Mesenchymal stem cell (in vitro differentiated cells and primary cell): Measurements from ENCODE around the gene KLHL21.

Experiments
- DNase-seq: peaks from one replicate; pipeline ENCODE4 v3.0.0-alpha.2; 2013
- H2AFZ ChIP-seq: one replicate; pipeline ENCODE4 v1.6.1; 2013; ENCODE audit warnings: low read depth, mild to moderate bottlenecking, control low read depth, inconsistent platforms, low read length, moderate library complexity
- H2AK5ac ChIP-seq: 2 replicates; pipeline ENCODE4 v1.6.1; 2013; ENCODE audit warnings: low read length, moderate library complexity, mild to moderate bottlenecking, inconsistent platforms; ENCODE audit not compliant: severe bottlenecking
- H2BK120ac ChIP-seq: one replicate; pipeline ENCODE4 v1.6.1; 2013; ENCODE audit warnings: low read depth, mild to moderate bottlenecking, inconsistent platforms, low read length, moderate library complexity
- H2BK12ac ChIP-seq, 2 experiments: one replicate each; pipeline ENCODE4 v1.6.1; 2013; ENCODE audit warnings: inconsistent platforms in 2 of 2, low read length in 2 of 2, mild to moderate bottlenecking in 2 of 2, moderate library complexity in 2 of 2, control low read depth in 1 of 2
- H2BK15ac ChIP-seq: one replicate; pipeline ENCODE4 v1.6.1; 2013; ENCODE audit warnings: mild to moderate bottlenecking, low read depth, inconsistent platforms; ENCODE audit not compliant: poor library complexity, severe bottlenecking
- H2BK5ac ChIP-seq: 2 replicates; pipeline ENCODE4 v1.6.1; 2013; ENCODE audit warnings: low read depth, mild to moderate bottlenecking, low read length, control low read depth, inconsistent platforms; ENCODE audit not compliant: poor library complexity, severe bottlenecking
- H3K14ac ChIP-seq, 2 experiments: one replicate each; pipeline ENCODE4 v1.6.1; 2013; ENCODE audit warnings: inconsistent platforms in 2 of 2, low read length in 2 of 2, control low read depth in 1 of 2, mild to moderate bottlenecking in 1 of 2, moderate library complexity in 1 of 2
- H3K18ac ChIP-seq, 2 experiments: one replicate each; pipeline ENCODE4 v1.6.1; 2013; ENCODE audit warnings: inconsistent platforms in 2 of 2, low read length in 2 of 2, control low read depth in 1 of 2, low read depth in 1 of 2, mild to moderate bottlenecking in 1 of 2
- H3K23ac ChIP-seq, 2 experiments: one replicate each; pipeline ENCODE4 v1.6.1; 2013; ENCODE audit warnings: inconsistent platforms in 2 of 2, low read length in 2 of 2, mild to moderate bottlenecking in 2 of 2, moderate library complexity in 2 of 2, control low read depth in 1 of 2
- H3K27ac ChIP-seq: 2 replicates; pipeline ENCODE4 v1.5.1; 2013; ENCODE audit warnings: mild to moderate bottlenecking, moderate library complexity, low read length, control low read depth, inconsistent platforms; ENCODE audit not compliant: poor library complexity, severe bottlenecking
- H3K27me3 ChIP-seq, 2 experiments: 2 replicates each; pipeline versions ENCODE4 v1.6.1 to v1.7.0; 2013; ENCODE audit warnings: low read length in 2 of 2, mild to moderate bottlenecking in 2 of 2, moderate library complexity in 2 of 2, control low read depth in 1 of 2, inconsistent platforms in 1 of 2; ENCODE audit not compliant: control insufficient read depth in 1 of 2, insufficient read depth in 1 of 2
- H3K36me3 ChIP-seq, 2 experiments: 2 replicates each; pipeline versions ENCODE4 v1.6.1 to v1.7.0; 2013; ENCODE audit warnings: low read length in 2 of 2, control low read depth in 1 of 2, inconsistent platforms in 1 of 2, low read depth in 1 of 2, mild to moderate bottlenecking in 1 of 2; ENCODE audit not compliant: insufficient read depth in 2 of 2, control insufficient read depth in 1 of 2
- H3K4ac ChIP-seq, 2 experiments: one replicate each; pipeline ENCODE4 v1.6.1; 2013; ENCODE audit warnings: inconsistent platforms in 2 of 2, low read length in 2 of 2, mild to moderate bottlenecking in 2 of 2, moderate library complexity in 2 of 2, control low read depth in 1 of 2, low read depth in 1 of 2
- H3K4me1 ChIP-seq: 2 replicates; pipeline ENCODE4 v1.6.1; 2013; ENCODE audit warnings: low read depth, low read length, control low read depth; ENCODE audit not compliant: control insufficient read depth, insufficient read depth
- H3K4me2 ChIP-seq: 2 replicates; pipeline ENCODE4 v1.6.1; 2013; ENCODE audit warnings: low read length, mild to moderate bottlenecking, inconsistent platforms; ENCODE audit not compliant: poor library complexity, severe bottlenecking
- H3K4me3 ChIP-seq, 2 experiments: 2 replicates each; pipeline versions ENCODE4 v1.5.1 to v1.7.0; 2013; ENCODE audit warnings: low read length in 2 of 2, mild to moderate bottlenecking in 2 of 2, control low read depth in 1 of 2, low read depth in 1 of 2; ENCODE audit not compliant: insufficient read depth in 1 of 2
- H3K79me1 ChIP-seq: replicated peaks from 2 replicates; pipeline ENCODE4 v1.6.1; 2013; ENCODE audit warnings: mild to moderate bottlenecking, control low read depth, low read length, inconsistent platforms; ENCODE audit not compliant: poor library complexity, severe bottlenecking
- H3K9ac ChIP-seq: 2 replicates; pipeline ENCODE4 v1.7.0; 2013; ENCODE audit warnings: mild to moderate bottlenecking, low read length, moderate library complexity
- H3K9me3 ChIP-seq: 2 replicates; pipeline ENCODE4 v1.7.0; 2013; ENCODE audit warnings: mild to moderate bottlenecking, low read length; ENCODE audit not compliant: control insufficient read depth
- H4K8ac ChIP-seq: one replicate; pipeline ENCODE4 v1.6.1; 2013; ENCODE audit warnings: inconsistent platforms, mild to moderate bottlenecking, low read length, moderate library complexity
- H4K91ac ChIP-seq: one replicate; pipeline ENCODE4 v1.6.1; 2013; ENCODE audit warnings: mild to moderate bottlenecking, low read length, inconsistent platforms
- WGBS: methylation state at CpG from one replicate; pipeline ENCODE4 v1.1.7; 2013; ENCODE audit warnings: mixed read lengths; 5-methylcytosine and 5-hydroxymethylcytosine counted together

KLHL21 gene

DNA sequence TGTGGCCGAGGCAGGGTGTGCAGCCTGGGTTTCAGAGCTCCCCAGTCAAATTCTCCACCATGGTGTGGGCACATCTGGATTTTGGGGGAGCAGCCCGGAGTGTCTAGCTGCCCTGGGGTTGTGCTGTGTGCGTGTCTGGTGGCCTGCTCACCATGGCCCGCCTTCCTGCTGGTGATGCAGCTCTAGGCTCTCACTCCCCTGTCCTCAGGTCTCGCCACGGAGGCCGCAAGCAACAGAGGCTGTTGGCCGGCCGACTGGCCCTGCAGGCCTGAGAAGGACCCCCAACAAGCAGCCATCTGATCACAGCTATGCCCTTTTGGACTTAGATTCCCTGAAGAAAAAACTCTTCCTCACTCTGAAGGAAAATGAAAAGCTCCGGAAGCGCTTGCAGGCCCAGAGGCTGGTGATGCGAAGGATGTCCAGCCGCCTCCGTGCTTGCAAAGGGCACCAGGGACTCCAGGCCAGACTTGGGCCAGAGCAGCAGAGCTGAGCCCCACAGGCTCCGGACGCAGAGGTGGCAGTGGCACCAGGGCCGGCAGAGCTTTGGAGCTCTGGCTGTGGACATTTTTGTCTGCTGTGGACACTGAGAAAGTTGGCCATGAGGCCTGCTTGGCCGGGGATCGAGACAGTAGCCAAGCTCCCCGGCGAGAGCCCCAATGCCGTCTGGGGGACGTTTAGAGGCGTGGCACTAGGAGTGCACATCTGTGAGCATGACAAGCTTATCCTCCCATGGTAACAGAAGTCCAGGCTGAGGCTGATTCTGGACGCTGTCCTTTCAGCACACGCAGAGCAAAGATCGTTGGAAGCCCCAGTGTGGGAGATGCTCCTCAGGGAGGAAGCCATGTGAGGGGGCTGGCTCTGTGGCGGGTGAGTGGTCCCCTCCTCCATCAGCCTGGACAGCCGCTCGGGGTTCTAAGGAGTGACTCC lies 30.2 kb upstream of the KLHL21 start:
- no peak for DNase-seq
- 94% methylated on average over 30 of the region's 30 CpGs for WGBS
- no peak overlapping the region for H2BK12ac ChIP-seq

DNA sequence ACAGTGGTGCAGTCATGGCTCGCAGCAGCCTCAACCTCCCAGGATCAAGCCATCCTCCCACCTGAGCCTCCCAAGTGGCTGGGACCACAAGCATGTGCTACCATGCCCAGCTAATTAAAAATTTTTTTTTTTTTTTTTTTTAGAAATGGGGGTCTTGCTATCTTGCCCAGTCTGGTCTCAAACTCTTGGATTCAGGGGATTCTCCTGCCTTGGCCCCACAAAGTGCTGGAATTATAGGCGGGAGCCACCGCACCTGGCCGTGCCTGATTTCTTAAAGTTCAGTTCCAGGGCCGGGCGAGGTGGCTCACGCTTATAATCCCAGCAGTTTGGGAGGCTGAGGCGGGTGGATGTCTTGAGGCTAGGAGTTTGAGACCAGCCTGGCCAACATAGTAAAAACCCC lies 28.4 kb upstream of the KLHL21 start:
- H2BK15ac ChIP-seq: no peak overlapping the region
- no peak overlapping the region for H3K23ac ChIP-seq
- H2AK5ac ChIP-seq: no peak overlapping the region
- H3K9ac ChIP-seq: no peak overlapping the region
- no peak overlapping the region for H2BK5ac ChIP-seq
- no peaks in the 10 kb centered on the region for H3K27me3 ChIP-seq
- H3K4ac ChIP-seq: no peak overlapping the region
- no peak overlapping the region for H2BK12ac ChIP-seq
- 100% methylated on average over 4 of the region's 8 CpGs for WGBS
- no peak overlapping the region for H3K14ac ChIP-seq
- H3K27ac ChIP-seq: no peak overlapping the region
- peaks cover 6% of the 10 kb centered on the region for H3K4me1 ChIP-seq
- no peak overlapping the region for H3K4me2 ChIP-seq
- H3K18ac ChIP-seq: no peak overlapping the region
- H4K8ac ChIP-seq: no peak overlapping the region
- H3K9me3 ChIP-seq: no peaks in the 10 kb centered on the region
- H3K4me3 ChIP-seq: no peak overlapping the region
- peaks cover 36% of the 10 kb centered on the region for H3K79me1 ChIP-seq
- no peak overlapping the region for H2BK120ac ChIP-seq
- no peak overlapping the region for H2AFZ ChIP-seq
- no peak for DNase-seq
- H4K91ac ChIP-seq: no peak overlapping the region
- H3K36me3 ChIP-seq: peaks cover 85 to 89% of the 10 kb centered on the region in 2 experiments

More for the DNA sequence above, 30.2 kb upstream of the KLHL21 start:
- H3K4me2 ChIP-seq: no peak overlapping the region
- no peak overlapping the region for H3K27ac ChIP-seq
- no peak overlapping the region for H3K14ac ChIP-seq
- H3K9ac ChIP-seq: no peak overlapping the region
- no peak overlapping the region for H2BK120ac ChIP-seq
- H3K27me3 ChIP-seq: no peaks in the 10 kb centered on the region
- H2BK15ac ChIP-seq: no peak overlapping the region
- no peak overlapping the region for H4K91ac ChIP-seq
- H3K36me3 ChIP-seq: peaks cover 91 to 93% of the 10 kb centered on the region in 2 experiments
- no peak overlapping the region for H2BK5ac ChIP-seq
- no peak overlapping the region for H2AFZ ChIP-seq
- peaks cover 23% of the 10 kb centered on the region for H3K79me1 ChIP-seq
- peaks cover 2% of the 10 kb centered on the region for H3K4me1 ChIP-seq
- no peak overlapping the region for H3K23ac ChIP-seq
- H3K18ac ChIP-seq: no peak overlapping the region
- no peak overlapping the region for H2AK5ac ChIP-seq
- no peak overlapping the region for H3K4ac ChIP-seq
- H4K8ac ChIP-seq: no peak overlapping the region
- H3K9me3 ChIP-seq: no peaks in the 10 kb centered on the region
- no peak overlapping the region for H3K4me3 ChIP-seq

DNA sequence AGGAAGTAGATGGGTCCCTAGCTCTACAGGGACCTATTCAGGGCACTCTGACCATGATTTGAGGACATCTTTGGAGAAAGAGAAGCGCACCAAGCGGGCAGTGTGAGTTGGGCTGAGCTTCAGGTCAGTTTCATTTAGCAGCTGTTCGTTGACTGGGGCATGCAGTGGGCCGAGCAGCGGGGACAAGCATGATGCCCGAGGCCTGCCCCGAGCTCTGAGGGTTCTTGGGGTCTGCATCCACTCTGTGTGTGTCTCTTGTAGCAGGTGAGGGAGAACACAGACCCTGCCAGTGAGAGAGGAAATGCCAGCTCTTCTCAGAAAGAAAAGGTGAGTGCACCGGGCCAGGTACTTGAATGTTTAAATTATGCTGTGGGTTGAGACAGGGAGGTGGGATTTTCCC lies 27.4 kb upstream of the KLHL21 start:
- Histone ChIP-seq H2BK120ac (no peak overlapping the region), H2AK5ac (no peak overlapping the region), H2BK5ac (no peak overlapping the region), H3K27me3 (no peaks in the 10 kb centered on the region), H2AFZ (no peak overlapping the region), H4K91ac (no peak overlapping the region), H3K4ac (no peak overlapping the region), H3K9ac (no peak overlapping the region), H3K18ac (no peak overlapping the region), H3K4me1 (peaks cover 8% of the 10 kb centered on the region), H3K23ac (no peak overlapping the region), H2BK12ac (no peak overlapping the region), H3K9me3 (no peaks in the 10 kb centered on the region), H4K8ac (no peak overlapping the region), H3K4me2 (no peak overlapping the region), H3K36me3 (peaks cover 75 to 79% of the 10 kb centered on the region in 2 experiments), H2BK15ac (no peak overlapping the region), H3K4me3 (no peak overlapping the region), H3K79me1 (peaks cover 36% of the 10 kb centered on the region), H3K27ac (no peak overlapping the region), H3K14ac (no peak overlapping the region)
- no peak for DNase-seq
- WGBS: 97% methylated on average over 8 of the region's 8 CpGs

DNA sequence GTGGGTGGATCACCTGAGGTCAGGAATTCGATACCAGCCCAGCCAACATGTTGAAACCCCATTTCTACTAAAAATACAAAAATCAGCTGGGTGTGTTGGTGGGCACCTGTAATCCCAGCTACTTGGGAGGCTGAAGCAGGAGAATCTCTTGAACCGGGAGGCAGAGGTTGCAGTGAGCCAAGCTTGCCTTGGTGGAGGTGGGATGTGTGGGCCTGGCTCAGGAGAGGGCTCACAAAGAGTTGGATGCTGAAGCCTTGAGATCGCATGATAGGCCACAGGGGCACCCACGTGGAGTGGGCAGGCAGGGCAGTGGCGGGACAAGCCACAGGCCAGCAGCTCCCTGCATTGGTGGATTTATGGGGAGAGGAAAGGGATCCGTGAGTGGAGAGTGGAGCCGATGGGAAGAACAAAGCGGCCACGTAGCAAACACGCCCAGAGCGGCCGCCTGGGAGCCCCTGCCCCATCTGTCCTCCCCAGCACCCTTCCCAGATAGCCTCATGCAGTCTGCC lies 26.4 kb upstream of the KLHL21 start:
- Histone ChIP-seq H2BK120ac (no peak overlapping the region), H2BK12ac (no peak overlapping the region), H3K4me3 (no peak overlapping the region), H4K8ac (no peak overlapping the region), H3K18ac (no peak overlapping the region), H3K79me1 (peaks cover 36% of the 10 kb centered on the region), H3K14ac (no peak overlapping the region), H2BK15ac (no peak overlapping the region), H3K27me3 (no peaks in the 10 kb centered on the region), H3K23ac (no peak overlapping the region), H3K4me1 (peaks cover 10% of the 10 kb centered on the region), H3K4me2 (no peak overlapping the region), H3K4ac (no peak overlapping the region), H2BK5ac (no peak overlapping the region), H3K36me3 (peaks cover 65 to 69% of the 10 kb centered on the region in 2 experiments), H4K91ac (no peak overlapping the region), H2AFZ (no peak overlapping the region), H3K27ac (no peak overlapping the region), H3K9ac (no peak overlapping the region), H3K9me3 (no peaks in the 10 kb centered on the region), H2AK5ac (no peak overlapping the region)
- WGBS: 89% methylated on average over 11 of the region's 12 CpGs
- no peak for DNase-seq
